ENCODE data around the gene PKIG.

GRCh38 chr20:44592366-44592765, 10.0 kb downstream of the PKIG start:
- TF ChIP-seq CTCF (conservative IDR thresholded peaks at IDR 0.05; ENCODE audit: low read length) (no peak), EZH2phosphoT487 (IDR thresholded peaks at IDR 0.05; ENCODE audit: borderline replicate concordance, low read depth, low read length) (no peak)

Data from OCI-LY7 (cell line).